ENCODE measurements around the gene NDST1. TPM values are rescaled to one million over a fixed set of nuclear protein-coding genes. Genes with fewer than 3 reads are reported as not detected.
A peak's percentile ranks its signal among the peaks of the same experiment; 100 is the strongest.

Gene NDST1
- total and polyA plus RNA-seq, 2 experiments from 2014 or later, result 39.1 to 129 TPM

DNA sequence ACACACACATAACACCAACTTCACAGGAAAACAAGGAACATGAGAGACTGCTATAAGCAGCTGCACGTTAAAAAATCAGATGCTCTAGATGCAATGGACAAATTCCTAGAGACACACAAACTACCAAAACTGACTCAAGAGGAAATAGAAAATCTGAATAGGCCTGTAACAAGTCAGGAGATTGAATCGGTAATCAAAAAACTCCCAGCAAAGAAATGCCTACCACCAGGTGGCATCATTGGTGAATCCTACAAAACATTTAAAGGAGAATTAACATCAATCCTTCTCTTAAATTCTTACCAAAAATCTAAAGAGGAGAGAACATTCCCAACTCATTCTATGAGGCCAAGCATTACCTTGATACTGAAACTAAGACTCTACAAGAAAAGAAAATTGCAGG, 54.9 kb downstream of the NDST1 start:
- DNase-seq, result peak; percentile 63
- no peaks in the 10 kb centered on the region for H3K79me2 ChIP-seq (ENCODE audit: insufficient read depth)
- peaks cover 52% of the 10 kb centered on the region for H3F3A ChIP-seq (ENCODE audit: insufficient read depth)
- H4K20me1 ChIP-seq (ENCODE audit: insufficient read depth), result no peaks in the 10 kb centered on the region
- no peaks in the 10 kb centered on the region for H3K36me3 ChIP-seq (ENCODE audit: low read depth)
- no peak overlapping the region for H3K4me2 ChIP-seq (ENCODE audit: unreplicated experiment)
- TF ChIP-seq EZH2 (IDR thresholded peaks at IDR 0.05; ENCODE audit: insufficient read depth, poor library complexity, severe bottlenecking) (no peak), EZH2phosphoT487 (IDR thresholded peaks at IDR 0.05; ENCODE audit: insufficient read depth, low read depth) (no peak)
- in situ Hi-C loops (cut with MboI), result loop anchor here (10.0 kb wide), 1 partner anchor 282 kb away; the partner anchor contains the start of gene IRGM
- H3K27me3 ChIP-seq (replicated peaks; ENCODE audit: insufficient read depth), result no peaks in the 10 kb centered on the region
- no peaks in the 10 kb centered on the region for H3K9me3 ChIP-seq (ENCODE audit: low read depth)
- peaks cover 30% of the 10 kb centered on the region for H3K4me1 ChIP-seq (ENCODE audit: insufficient read depth)
- H3K27ac ChIP-seq, result no peak overlapping the region
- 49 to 52% methylated on average over 2 of the region's 2 CpGs for WGBS, 2 experiments (ENCODE audit: low coverage in 1 of 2, low lambda C conversion rate in 2 of 2, missing lambda C conversion rate in 2 of 2)
- no peaks in the 10 kb centered on the region for H3K9me2 ChIP-seq (ENCODE audit: insufficient read depth)
- H3K4me3 ChIP-seq, result no peak overlapping the region
- no peak overlapping the region for H2AFZ ChIP-seq
- H3K9ac ChIP-seq, result no peak overlapping the region

DNA sequence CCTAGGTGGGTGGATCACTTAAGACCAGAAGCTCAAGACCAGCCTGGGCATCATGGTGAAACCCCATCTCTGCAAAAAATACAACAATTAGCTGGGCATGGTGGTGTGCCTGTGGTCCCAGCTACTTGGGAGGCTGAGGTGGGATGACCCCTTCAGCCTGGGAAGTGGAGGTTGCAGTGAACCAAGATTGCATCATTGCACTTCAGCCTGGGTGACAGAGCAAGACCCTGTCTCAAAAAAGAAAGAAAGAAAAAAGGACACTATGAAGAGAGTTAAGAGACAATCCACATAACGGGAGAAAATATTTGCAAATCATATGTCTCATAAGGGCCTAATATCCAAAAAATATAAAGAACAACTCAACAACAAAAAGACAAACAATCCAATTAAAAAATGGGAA, 57.9 kb downstream of the NDST1 start:
- H3K9me2 ChIP-seq (ENCODE audit: insufficient read depth), result no peaks in the 10 kb centered on the region
- no peak overlapping the region for H3K4me2 ChIP-seq (ENCODE audit: unreplicated experiment)
- no peaks in the 10 kb centered on the region for H4K20me1 ChIP-seq (ENCODE audit: insufficient read depth)
- H2AFZ ChIP-seq, result no peak overlapping the region
- no peaks in the 10 kb centered on the region for H3K9me3 ChIP-seq (ENCODE audit: low read depth)
- in situ Hi-C loops (cut with MboI), result loop anchor here (5.0 to 10.0 kb wide), 2 partner anchors 86 to 279 kb away; partner anchors contain the start of gene IRGM
- WGBS, 2 experiments (ENCODE audit: low coverage in 1 of 2, low lambda C conversion rate in 2 of 2, missing lambda C conversion rate in 2 of 2), result 91 to 100% methylated on average over 1 of the region's 1 CpG
- no peak overlapping the region for H3K4me3 ChIP-seq
- TF ChIP-seq EZH2phosphoT487 (IDR thresholded peaks at IDR 0.05; ENCODE audit: insufficient read depth, low read depth), result no peak
- TF ChIP-seq EZH2 (IDR thresholded peaks at IDR 0.05; ENCODE audit: insufficient read depth, poor library complexity, severe bottlenecking), result no peak
- H3K36me3 ChIP-seq (ENCODE audit: low read depth), result no peaks in the 10 kb centered on the region
- no peak overlapping the region for H3K27ac ChIP-seq
- no peaks in the 10 kb centered on the region for H3K27me3 ChIP-seq (replicated peaks; ENCODE audit: insufficient read depth)
- peaks cover 16% of the 10 kb centered on the region for H3K4me1 ChIP-seq (ENCODE audit: insufficient read depth)
- no peaks in the 10 kb centered on the region for H3K79me2 ChIP-seq (ENCODE audit: insufficient read depth)
- DNase-seq, result no peak
- H3K9ac ChIP-seq, result no peak overlapping the region
- peaks cover 29% of the 10 kb centered on the region for H3F3A ChIP-seq (ENCODE audit: insufficient read depth)

DNA sequence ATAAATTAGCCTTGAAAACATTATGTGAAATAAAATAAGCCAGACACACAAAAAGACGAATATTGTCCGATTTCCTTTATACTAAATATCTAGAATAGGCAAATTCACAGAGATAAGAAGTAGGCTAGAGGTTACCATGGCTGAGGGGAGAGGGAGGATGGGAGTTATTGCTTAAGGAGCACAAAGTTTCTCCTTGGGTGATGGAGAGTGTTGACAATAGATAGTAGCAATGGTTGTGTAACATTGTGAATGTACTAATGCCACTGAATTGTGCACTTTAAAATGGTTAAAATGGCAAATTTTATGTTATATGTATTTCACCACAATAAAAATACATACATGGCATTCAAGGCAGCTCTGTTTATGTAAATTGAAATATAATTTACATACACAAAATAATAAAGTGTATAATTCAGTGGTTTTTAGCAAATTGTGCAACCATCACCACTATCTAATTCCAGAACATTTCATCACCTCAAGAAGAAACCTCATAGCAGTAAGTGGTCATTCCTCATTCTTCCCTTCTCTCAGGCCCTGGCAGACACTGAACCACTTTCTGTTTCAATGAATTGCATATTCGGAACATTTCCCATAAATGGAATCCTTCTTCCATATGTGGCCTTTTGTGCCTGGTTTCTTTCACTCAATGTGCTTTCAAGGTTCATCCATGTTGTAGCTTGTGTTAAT, 59.2 kb downstream of the NDST1 start:
- no peaks in the 10 kb centered on the region for H3K9me2 ChIP-seq (ENCODE audit: insufficient read depth)
- H3K27me3 ChIP-seq (replicated peaks; ENCODE audit: insufficient read depth), result no peaks in the 10 kb centered on the region
- H3K79me2 ChIP-seq (ENCODE audit: insufficient read depth), result no peaks in the 10 kb centered on the region
- 63 to 67% methylated on average over 3 of the region's 3 CpGs for WGBS, 2 experiments (ENCODE audit: low coverage in 1 of 2, low lambda C conversion rate in 2 of 2, missing lambda C conversion rate in 2 of 2)
- peaks cover 29% of the 10 kb centered on the region for H3F3A ChIP-seq (ENCODE audit: insufficient read depth)
- H3K9me3 ChIP-seq (ENCODE audit: low read depth), result no peaks in the 10 kb centered on the region
- peak overlapping the region; percentile 63 for H3K4me2 ChIP-seq (ENCODE audit: unreplicated experiment)
- H3K36me3 ChIP-seq (ENCODE audit: low read depth), result no peaks in the 10 kb centered on the region
- peak overlapping the region; percentile 81 for H3K27ac ChIP-seq
- peak; percentile 89 for DNase-seq
- TF ChIP-seq EZH2 (IDR thresholded peaks at IDR 0.05; ENCODE audit: insufficient read depth, poor library complexity, severe bottlenecking) (no peak), EZH2phosphoT487 (IDR thresholded peaks at IDR 0.05; ENCODE audit: insufficient read depth, low read depth) (no peak; the same call in 1 of the 2 replicates)
- in situ Hi-C loops (cut with MboI), result loop anchor here (5.0 to 10.0 kb wide), 2 partner anchors 85 to 278 kb away; partner anchors contain the start of gene IRGM
- H3K4me1 ChIP-seq (ENCODE audit: insufficient read depth), result peaks cover 16% of the 10 kb centered on the region
- no peaks in the 10 kb centered on the region for H4K20me1 ChIP-seq (ENCODE audit: insufficient read depth)
- peak overlapping the region; percentile 40 for H3K4me3 ChIP-seq
- peak overlapping the region; percentile 50; the same call in 1 of the 2 replicates for H3K9ac ChIP-seq
- H2AFZ ChIP-seq, result no peak overlapping the region

DNA sequence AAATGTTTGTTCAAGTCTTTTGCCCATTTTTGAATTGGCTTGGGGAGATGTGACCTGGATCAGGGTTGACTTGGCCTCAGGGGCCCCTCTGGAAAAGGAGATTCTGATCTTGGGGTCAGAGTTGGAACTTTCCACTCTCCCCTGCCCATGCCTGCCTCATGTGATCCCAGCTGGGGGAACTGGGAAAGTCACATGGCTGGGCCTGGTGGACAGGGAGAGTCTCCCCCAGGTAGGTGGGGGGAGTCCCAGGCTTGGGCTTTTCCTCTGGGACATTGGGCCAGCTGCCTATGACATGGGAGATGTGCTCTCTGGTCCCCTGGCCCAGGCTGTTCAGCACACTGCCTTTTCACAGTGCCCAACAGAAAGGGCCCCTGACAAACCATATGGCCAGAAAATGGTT, 60.7 kb downstream of the NDST1 start:
- Histone ChIP-seq H3F3A (ENCODE audit: insufficient read depth) (peaks cover 29% of the 10 kb centered on the region), H3K4me3 (no peak overlapping the region), H4K20me1 (ENCODE audit: insufficient read depth) (no peaks in the 10 kb centered on the region), H3K27me3 (replicated peaks; ENCODE audit: insufficient read depth) (no peaks in the 10 kb centered on the region), H3K79me2 (ENCODE audit: insufficient read depth) (no peaks in the 10 kb centered on the region), H3K9ac (no peak overlapping the region), H3K9me3 (ENCODE audit: low read depth) (no peaks in the 10 kb centered on the region), H3K27ac (no peak overlapping the region), H3K4me1 (ENCODE audit: insufficient read depth) (peaks cover 16% of the 10 kb centered on the region), H3K4me2 (ENCODE audit: unreplicated experiment) (no peak overlapping the region), H3K9me2 (ENCODE audit: insufficient read depth) (no peaks in the 10 kb centered on the region), H2AFZ (no peak overlapping the region), H3K36me3 (ENCODE audit: low read depth) (no peaks in the 10 kb centered on the region)
- in situ Hi-C loops (cut with MboI), result loop anchor here (5.0 to 10.0 kb wide), 2 partner anchors 84 to 276 kb away; partner anchors contain the start of gene IRGM
- DNase-seq, result no peak
- TF ChIP-seq EZH2 (IDR thresholded peaks at IDR 0.05; ENCODE audit: insufficient read depth, poor library complexity, severe bottlenecking), result no peak
- TF ChIP-seq EZH2phosphoT487 (IDR thresholded peaks at IDR 0.05; ENCODE audit: insufficient read depth, low read depth), result no peak

Measured in GM23248 (cell line).